Activated CD8-positive, alpha-beta memory T cell treated with anti-CD3 and anti-CD28 coated beads for 1 hour (primary cell): ENCODE data around the gene PJA2.

Experiments used
- DNase-seq, 2 donors: peaks; one replicate each; pipeline ENCODE4 v3.0.0-alpha.2; 2020; ENCODE audit warnings: low read depth in 1 of 2; ENCODE audit errors: extremely low read depth in 1 of 2

PJA2 gene

DNA sequence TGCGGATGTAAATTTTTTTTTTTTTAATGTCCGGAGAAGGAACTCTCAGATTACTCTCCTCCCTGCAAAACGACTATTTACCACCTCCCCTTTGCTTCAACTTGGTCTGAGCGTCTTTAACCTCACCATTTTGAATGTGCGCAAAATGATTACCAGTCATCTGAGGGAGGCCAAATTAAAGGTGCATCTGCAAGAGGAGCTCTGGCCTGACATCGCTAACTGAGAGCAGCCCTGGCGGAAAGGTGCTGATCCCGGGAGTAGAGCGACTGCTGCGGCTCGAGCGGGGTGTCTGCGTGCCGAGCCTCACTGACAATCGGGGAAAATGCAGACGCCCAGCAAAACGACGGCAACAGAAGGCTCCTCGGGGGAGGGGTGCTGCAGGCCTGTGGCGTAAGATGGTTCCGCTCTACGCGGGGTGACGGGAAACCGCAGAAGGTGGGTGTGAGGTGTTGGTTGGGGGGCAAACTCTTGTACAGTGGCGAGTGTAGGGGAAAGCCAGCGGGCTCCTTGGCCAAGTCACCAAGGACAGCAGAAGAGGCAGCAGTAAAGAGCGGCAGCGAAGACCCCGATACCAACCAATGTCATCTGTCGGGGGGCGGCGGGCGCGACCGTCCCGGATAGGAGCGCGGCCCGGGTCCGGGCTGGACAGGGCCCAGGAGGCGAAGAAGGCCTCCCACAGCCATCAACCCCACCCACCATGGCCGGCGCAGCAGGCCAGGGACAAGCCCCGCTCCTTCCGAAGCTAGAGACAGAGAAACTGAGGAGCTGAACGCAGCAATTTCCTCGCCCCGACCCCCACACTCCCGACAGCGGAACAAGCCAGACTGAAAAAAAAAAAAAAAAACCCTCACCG lies 557 bp downstream of the PJA2 start:
- peak; percentile 60 to 69 for DNase-seq

DNA sequence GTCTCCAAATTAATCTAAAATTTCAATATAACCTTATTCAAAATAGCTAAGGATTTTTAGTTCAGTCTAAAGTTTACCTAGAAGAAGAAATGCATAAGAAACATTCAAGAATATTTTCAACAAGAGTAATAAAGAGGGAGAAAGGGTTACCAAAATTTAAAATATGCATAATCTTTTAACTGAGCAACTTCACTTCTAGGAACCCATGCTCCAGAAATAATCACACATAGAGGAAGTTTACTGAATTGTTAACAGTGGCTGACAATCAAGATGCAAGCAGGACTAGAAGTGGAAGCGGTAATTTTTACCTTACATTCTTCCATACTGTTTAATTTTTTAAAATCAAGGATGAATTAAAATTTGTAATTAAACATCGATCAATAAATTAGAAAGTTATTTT lies 1.9 kb downstream of the PJA2 start:
- no peak for DNase-seq

DNA sequence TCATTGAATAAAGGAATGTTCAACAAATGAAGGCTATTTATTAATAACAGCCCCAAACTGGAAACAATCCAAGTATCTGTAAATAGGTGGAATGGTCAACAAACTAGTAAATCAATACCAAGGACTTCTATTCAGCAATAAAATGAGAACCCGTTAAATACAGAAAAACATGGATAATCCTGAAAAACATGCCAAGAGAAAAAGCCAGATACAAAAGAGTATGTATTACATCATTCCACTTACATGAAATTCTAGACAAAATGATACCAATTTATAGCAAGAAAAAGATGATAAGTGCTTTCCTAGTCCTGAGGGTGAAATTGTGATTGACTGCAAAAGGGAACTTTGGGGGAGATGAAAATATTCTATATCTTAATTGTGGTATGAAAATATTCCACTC lies 3.1 kb downstream of the PJA2 start:
- DNase-seq: no peak

DNA sequence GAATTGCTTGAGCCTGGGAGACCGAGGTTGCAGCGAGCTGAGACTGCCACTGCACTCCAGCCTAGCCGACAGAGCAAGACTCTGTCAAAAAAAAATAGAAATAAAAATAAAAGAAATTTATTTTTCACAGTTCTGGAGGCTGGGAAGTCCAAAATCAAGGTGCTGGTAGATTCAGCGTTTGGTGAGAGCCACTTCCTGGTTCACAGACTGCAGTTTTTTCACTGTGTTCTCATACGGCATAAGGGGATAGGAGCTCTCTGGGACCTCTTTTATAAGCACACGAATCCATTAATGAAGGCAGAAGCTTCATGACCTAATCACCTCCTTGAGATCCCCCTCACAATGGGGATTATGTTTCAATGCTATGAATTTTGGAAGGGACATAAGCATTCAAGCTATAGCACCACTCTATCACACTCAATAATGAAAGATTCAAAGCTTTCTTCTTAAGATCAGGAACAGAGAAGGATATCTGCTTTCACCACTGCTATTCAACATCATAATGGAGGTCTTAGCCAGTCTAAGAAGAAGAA lies 5.3 kb downstream of the PJA2 start:
- no peak for DNase-seq

DNA sequence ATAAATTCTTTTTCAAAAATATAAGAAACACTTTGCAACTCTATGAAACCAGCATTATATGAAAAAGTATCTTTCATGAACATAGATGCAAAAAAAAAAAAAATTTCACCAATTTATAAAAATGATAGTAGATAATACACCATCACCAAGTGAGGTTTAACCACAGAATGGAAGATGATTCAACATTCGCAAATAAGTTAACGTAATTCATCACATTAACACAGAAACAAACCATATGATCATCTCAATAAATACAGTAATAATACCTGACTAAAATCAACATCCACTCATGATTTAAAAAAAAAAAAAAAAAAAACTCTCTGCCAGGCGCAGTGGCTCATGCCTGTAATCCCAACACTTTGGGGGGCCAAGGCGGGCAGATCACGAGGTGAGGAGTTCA lies 6.3 kb downstream of the PJA2 start:
- DNase-seq: no peak

DNA sequence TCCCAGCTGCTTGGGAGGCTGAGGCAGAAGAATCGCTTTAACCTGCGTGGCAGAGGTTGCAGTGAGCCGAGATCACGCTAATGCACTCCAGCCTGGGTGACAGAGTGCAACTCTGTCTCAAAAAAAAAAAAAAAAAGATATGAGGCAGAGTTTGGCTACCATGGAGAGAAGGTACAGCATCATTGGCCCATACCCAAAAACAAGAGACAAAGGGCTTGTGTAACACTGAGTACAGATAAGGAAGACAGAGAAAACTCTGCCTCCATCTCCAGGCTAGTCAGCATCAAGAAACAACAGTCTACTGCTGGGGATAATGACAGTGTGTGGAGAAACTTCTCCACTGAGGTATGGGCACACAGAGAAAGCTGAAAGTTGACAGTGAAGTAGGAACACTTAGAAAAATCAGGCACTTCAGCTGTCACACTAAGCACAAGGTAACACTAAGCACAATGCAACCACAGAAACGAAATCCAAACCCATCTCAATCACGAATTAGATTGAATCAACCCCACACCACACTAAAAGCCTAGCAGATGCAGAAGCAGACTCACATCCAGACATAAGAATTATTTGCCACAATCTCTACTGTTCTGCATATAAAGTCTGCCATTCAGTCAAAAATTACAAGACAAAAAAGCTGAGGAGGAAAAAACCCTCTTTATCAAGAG lies 10.5 kb downstream of the PJA2 start:
- DNase-seq: no peak

DNA sequence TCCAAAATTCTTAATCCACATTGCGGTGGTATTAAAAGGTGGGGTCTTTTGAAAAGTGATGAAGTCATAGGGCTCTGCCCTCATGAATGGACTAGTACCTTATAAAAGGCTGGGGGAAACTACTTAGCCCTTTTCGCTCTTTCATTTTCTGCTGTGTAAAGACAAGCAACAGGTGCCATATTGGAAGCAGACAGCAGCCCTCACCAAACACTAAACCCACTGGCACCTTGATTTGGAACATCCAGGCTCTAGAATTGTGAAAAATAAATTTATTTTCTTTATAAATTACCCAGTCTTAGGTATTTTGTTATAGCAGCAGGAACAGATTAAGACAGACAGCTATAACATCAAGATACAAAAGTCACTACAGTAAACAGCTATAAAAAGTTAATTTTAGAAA lies 12.8 kb downstream of the PJA2 start:
- no peak for DNase-seq

DNA sequence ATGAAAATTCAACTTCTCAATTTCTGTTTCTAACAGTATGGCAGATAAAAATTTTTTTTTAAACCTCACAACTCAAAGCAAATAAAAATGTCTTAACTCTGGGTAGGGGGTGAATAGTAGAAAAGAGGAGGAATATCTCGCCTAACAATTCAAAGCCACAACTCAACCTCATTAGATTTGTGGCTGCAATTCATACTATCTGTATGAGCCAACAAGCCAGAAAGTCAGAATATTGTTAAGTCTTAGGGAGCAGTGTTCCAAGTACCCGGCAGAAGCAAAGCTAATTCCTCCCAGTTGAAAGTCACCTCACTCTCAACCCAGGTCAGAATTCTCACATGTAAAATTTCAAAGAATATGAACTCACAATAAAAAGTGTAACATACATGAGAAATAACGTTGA lies 15.0 kb downstream of the PJA2 start:
- no peak for DNase-seq

DNA sequence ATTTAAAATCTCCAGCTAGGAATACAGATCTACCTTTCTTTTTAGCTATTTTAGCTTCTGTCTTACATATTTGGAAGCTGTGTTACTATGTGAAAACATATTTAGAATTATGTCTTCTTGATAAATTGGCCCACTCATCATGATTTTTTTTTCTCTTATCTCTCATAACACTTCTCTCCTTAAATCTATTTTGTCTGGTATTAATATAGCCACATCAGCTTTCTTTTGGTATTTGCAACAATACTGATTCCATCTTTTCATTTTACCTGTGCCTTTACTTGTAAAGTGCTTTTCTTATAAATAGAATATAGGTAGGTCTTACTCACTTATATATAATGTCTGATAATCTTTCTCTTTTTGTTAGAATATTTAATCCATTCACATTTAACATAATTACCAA lies 19.6 kb downstream of the PJA2 start:
- DNase-seq: no peak

DNA sequence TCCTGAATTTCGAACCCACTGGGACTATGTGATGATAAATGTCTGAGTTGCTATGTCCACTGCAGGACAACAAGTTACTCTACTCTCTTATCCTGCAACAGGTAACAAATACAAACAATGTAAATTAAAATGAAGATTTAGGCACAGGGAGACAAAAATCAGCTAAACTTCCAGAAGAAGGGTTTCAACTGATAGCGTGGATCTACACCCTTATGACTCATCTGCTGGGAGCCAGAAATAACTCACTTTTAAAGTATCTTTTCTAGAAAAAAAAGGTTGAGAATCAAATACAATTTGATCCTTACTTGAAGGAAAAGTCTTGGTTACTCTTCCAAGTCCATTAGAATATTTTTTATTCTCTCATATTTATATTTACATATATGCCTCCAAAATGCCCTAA lies 21.4 kb downstream of the PJA2 start:
- no peak for DNase-seq

DNA sequence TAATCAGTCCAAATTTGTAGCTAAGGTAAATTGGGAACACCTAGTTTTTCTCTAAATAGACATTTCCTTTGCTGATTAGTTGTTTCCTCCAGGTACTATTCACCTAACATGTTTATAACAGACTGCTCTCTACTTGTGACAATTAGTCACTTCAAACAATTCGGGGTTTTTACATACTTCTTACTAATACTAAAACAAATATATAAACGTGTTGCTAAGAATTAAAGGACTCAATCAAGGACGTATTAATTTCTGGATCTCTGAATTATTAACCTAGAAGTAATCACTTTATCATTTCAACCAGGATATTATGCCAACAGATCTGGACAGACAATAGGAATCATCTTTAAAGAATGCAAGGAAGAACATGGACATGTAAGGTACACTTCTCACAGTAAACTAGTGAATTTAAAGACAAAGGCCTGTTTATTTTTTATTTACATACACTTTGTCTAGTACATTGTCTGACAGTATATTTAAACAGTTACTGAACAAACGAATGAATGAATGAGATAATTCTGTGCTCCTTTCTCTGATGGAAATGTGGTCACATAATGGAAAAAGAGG lies 22.3 kb downstream of the PJA2 start:
- no peak for DNase-seq

DNA sequence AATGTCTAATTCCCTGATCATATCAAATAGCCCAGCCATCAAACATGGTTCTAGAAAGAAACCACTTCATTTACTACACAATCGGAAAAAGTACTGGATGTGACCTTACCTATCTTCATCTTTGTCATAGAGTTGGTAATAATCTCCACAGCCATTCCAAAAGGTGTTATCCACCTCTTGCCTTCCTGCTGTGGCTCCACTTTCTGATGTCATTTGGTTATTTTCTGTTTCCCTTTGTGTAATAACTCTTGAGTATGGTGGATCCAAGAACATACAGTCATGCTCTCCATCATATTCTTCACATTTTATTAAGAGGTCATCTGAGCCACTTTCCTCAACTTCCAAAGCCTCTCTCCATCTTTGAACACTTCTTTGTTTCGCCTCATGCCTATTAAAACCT lies 31.7 kb downstream of the PJA2 start:
- DNase-seq: no peak

DNA sequence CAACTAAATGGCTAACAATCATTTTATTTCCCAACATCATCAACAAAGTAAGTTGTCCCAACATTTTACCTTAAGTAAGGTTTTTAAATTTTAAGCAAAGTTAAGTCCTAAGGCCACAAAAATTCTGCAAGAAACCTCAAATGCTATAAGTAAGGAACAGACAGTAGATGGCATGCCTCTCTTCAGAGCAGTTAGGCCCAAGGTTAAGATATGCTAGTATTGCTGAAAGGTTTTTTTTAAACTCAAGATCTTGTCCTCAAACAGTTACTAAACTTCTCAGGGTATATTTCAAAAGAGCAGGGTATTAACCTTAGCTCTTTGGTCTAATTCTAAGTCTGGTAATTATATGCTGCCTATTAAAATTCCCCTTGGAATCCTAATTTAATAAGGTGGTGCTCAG lies 35.1 kb downstream of the PJA2 start:
- DNase-seq: no peak

DNA sequence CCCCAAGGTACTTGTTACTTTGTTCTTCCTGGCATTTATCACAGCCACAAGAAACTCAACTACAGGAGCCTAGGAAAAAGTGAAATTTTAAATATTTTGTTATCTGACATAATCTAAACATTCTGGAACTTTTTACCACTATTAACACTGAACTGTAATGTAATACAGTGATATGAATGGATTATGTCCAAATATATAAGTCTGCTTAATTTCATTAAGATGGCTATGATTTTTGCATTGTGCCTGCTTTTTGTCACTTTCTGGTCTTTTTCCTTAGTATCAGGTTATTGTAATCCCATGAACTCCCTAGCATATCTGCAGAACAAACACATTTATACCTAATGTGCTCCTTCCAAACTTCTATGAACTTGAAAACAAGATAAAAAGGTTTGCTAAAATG lies 35.8 kb downstream of the PJA2 start:
- DNase-seq: no peak

DNA sequence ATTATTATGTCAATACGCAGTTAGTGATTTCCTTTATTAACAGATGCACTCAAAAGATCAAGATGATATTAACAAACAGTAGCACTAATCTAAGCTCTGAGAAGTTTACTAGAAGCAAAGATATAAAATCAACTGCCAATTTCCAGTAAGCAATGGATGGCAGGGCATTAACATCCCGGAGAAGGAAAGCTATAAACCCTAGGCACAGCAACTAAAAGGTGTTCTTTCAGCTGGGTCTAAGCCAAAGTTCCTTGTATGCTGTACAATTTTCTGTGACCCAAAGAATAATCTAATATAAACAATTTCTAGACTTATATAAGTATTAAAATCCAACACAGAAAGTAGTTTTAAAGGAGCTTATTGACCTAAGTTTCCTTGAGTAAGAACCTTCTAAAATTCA lies 39.4 kb downstream of the PJA2 start:
- no peak for DNase-seq

DNA sequence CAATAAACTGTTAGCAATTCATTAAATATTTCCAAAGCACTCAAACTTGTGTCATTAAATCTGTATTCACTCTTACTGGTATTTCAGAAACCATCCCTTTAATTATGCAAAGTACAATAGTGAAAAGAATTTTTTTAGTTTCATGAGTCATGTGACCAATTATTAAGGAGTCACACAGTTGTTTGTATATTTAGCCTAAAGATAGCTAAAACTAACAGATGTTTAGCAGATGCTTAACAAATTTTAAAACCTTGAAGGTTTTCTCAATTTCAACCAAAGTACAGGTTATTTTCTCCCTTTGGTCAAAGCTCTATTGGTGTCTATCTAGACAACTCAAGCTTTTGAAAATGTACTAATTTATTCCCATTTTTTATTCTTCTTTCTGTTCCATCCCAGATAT lies 44.1 kb downstream of the PJA2 start:
- DNase-seq: no peak

DNA sequence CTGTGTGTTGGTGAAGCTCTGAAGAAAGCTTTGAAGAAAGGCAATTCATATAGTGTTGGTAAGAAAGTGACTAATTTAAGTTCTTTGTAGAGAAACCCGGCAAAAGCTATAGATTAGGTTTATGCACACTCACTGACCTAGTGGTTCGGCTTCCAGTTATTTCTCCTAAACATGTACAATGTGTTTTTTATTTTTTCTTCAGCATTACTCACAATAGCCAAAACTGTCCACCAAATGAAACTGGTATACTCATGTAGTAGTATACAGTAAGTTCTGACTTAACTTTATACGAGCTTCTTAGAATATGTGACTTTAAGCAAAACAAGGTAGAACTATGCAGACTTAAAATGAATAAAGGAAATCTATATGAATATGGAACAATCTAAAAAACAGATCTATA lies 44.8 kb downstream of the PJA2 start:
- no peak for DNase-seq

DNA sequence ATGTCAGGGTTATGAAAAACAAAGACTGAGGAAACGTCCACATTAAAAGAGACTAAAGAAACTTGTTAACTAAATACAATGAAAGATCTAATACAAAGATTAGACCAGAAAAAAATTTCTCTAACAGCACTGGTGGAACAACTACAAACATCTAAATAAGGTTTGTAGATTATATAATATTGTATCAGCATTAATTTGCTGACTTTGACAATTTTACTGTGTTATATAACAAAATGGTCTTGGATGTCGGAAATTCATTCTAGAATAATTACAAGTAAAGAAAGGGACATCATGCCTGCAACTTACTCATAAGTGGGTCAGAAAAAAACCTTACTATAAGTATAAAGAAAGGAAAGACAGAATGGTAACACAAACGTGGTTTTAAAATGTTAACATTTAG lies 50.1 kb downstream of the PJA2 start:
- no peak for DNase-seq

DNA sequence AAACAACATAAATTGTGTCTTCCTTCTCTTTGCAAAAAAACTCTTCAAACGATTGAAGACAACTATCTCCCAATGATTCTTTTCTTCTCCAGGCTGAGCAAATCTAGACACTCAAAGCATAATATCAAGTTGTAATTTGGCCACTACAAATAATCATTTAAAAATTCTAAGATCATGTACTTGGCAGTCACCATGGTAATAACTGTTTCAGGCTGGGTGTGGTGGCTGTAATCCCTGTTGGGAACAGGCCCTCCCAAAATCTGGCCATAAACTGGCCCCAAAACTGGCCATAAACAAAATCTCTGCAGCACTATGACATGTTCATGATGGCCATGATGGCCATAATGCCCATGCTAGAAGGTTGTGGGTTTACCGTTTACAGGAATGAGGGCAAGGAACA lies 52.0 kb downstream of the PJA2 start:
- DNase-seq: no peak

DNA sequence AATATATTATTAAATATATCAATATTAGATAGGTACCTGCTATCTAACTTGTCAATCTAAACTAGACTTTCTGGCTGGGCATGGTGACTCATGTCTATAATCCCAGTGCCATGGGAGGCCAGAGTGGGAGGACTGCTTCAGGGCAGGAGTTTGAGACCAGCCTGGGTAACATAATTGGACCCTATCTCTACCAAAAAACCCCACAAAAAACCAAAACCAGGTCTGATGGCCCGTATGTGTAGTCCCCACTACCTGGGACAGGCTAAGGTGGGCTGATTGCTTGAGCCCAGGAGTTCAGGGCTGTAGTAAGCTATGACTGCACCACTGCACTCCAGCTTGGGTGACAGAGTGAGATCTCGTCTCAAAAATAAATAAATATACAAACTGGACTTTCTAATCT lies 55.0 kb downstream of the PJA2 start:
- DNase-seq: no peak

DNA sequence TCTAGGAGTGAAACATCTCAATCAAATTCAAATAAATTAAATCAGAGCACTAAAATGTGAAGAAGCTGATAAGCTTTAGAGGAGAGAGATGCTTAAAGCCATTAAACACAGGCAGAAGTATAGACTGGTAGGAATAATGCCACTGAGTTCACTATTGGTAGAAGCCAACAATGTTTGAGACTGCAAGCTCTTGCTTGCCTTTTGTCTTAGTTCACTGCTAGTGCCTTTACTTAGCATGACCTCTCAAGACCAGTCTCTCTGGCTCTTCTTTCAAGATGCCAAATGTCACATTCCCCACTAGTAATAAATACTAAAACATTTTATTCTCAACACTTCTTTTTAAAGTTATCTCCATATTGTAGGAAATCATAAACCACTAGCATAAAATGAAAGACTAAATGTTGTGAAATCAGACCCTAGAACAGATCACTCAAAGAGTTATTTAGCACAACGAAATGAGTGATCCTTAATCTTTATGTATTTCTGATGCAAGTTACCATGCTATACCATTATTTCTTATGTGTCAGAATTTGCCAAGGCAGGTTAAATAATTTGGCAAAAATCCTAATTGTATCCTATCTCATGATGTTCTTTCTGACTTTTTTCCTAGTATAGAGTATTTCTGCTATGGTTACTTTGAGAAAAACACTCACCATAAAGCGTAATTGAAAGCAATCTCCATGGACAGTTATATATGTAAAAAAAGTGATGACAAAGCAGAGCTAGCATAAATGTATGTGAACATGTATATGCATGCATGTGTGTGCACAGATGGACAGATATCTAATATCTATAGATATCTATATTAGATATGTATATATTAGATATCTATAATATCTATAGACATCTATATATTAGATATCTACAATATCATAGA lies 57.5 kb downstream of the PJA2 start:
- DNase-seq: no peak
